Natural killer cell treated with Interleukin-12 subunit alpha and Interleukin-12 subunit beta and Interleukin-15 and Interleukin-18, amount 100 ng/mL, for 72 hours (primary cell): ENCODE data around the gene TBC1D25. TPM values are rescaled to one million over a fixed set of nuclear protein-coding genes. Genes with fewer than 3 reads are reported as not detected.

Experiments used
- ATAC-seq, 2 donors: fragments of 150-1000 bp; cut with Tn5 transposase in 1 of 2; sonication (Bioruptor Pico), chemical (Tn5 transposase) in 1 of 2; 2 replicates each; pipeline ENCODE4 v1.10.0; 2021
- DNase-seq: peaks from one replicate; pipeline ENCODE4 v3.0.0; 2022; ENCODE audit warnings: low spot score
- H3K27ac Mint-ChIP-seq, 2 donors: 1 replicate in 1 of 2; 2 replicates in 1 of 2; pipeline ENCODE4 v1.8.0; 2022; ENCODE audit warnings: mixed read lengths in 2 of 2, mild to moderate bottlenecking in 1 of 2, moderate library complexity in 1 of 2
- H3K27me3 Mint-ChIP-seq, 2 donors: 1 replicate in 1 of 2; 2 replicates in 1 of 2; pipeline ENCODE4 v1.8.0; 2022; ENCODE audit warnings: mixed read lengths in 2 of 2
- H3K36me3 Mint-ChIP-seq: one replicate; pipeline ENCODE4 v1.8.0; 2022; ENCODE audit warnings: mixed read lengths
- H3K4me1 Mint-ChIP-seq, 2 donors: 1 replicate in 1 of 2; 2 replicates in 1 of 2; pipeline ENCODE4 v1.8.0; 2022; ENCODE audit warnings: low read depth in 2 of 2, mixed read lengths in 2 of 2, mild to moderate bottlenecking in 1 of 2
- H3K4me3 Mint-ChIP-seq: one replicate; pipeline ENCODE4 v1.8.0; 2022; ENCODE audit warnings: mixed read lengths
- H3K9me3 Mint-ChIP-seq: 2 replicates; pipeline ENCODE4 v1.8.0; 2022; ENCODE audit warnings: mixed read lengths
- total RNA-seq, 2 donors: library from RNA; stranded (reverse); gene quantifications; one replicate each; pipeline ENCODE4 v1.2.3, GENCODE V29; 2022

TBC1D25 gene
- total RNA-seq, 2 donors from 2014 or later = 31.8 to 37.0 TPM

DNA sequence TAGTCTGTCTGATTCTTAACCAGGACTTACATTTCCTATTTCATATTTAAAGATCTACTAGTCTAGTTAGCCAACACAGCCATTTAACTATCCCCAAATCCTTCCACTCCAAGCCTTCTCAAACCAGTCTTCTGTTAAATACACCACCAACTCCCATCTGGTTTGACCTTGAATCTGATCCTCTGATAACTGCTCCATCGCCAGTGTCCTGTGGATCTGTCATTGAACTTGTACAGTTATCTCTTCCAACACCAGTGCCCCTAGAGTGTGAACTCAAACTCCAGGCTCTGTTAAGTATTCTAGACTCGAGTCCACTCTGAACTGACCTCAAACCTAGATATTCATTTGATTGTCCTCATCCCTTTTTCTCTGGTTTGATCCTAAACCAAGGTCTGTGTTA is 72.2 kb downstream of the TBC1D25 start:
- Mint-ChIP-seq H3K36me3 (no peaks in the 10 kb centered on the region), H3K4me3 (no peak overlapping the region), H3K27me3 (peaks cover 0 to 9% of the 10 kb centered on the region in 2 donors), H3K4me1 (no peaks in the 10 kb centered on the region), H3K9me3 (no peaks in the 10 kb centered on the region), H3K27ac (no peak overlapping the region)
- ATAC-seq (no peak), DNase-seq (no peak)

Other genes with a start within 250 kb of the TBC1D25 start
- not detected for gene SSX3, start 183.0 kb upstream of the TBC1D25 start, total RNA-seq
- gene SSX4, start 156.2 kb upstream of the TBC1D25 start, total RNA-seq = not detected
- not detected for gene SSX4B, start 127.8 kb upstream of the TBC1D25 start, total RNA-seq
- gene SLC38A5, start 69.5 kb upstream of the TBC1D25 start, total RNA-seq = 100 to 1,000 TPM in 1 of 2 donors, 10 to 100 TPM in 1; 70.7 to 156 TPM
- gene FTSJ1, start 63.5 kb upstream of the TBC1D25 start, total RNA-seq = 100 to 1,000 TPM in 1 of 2 donors, 10 to 100 TPM in 1; 83.8 to 120 TPM
- gene PORCN, start 30.7 kb upstream of the TBC1D25 start, total RNA-seq = 10 to 100 TPM; 25.9 to 31.0 TPM
- 100 to 1,000 TPM; 380 to 399 TPM for gene EBP, start 17.9 kb upstream of the TBC1D25 start, total RNA-seq
- 100 to 1,000 TPM; 329 to 362 TPM for gene RBM3, start 34.8 kb downstream of the TBC1D25 start, total RNA-seq
- 10 to 100 TPM; 39.7 to 64.7 TPM for gene WDR13, start 57.8 kb downstream of the TBC1D25 start, total RNA-seq
- gene WAS, start 144.1 kb downstream of the TBC1D25 start, total RNA-seq = 100 to 1,000 TPM in 1 of 2 donors, 10 to 100 TPM in 1; 98.7 to 109 TPM
- gene SUV39H1, start 157.0 kb downstream of the TBC1D25 start, total RNA-seq = 10 to 100 TPM; 19.2 to 33.8 TPM
- not detected for gene GLOD5, start 222.0 kb downstream of the TBC1D25 start, total RNA-seq
- under 1 TPM in 1 of 2 donors, not detected in 1; 0.73 TPM for gene GATA1, start 246.9 kb downstream of the TBC1D25 start, total RNA-seq